ENCODE results near the gene FBXO36.

GRCh38 chr2:229971298-229971790 lies 49.0 kb downstream of the FBXO36 start:
- TF ChIP-seq POLR2A (IDR thresholded peaks at IDR 0.05) (no peak), CTCF (IDR thresholded peaks at IDR 0.05) (no peak), EP300 (IDR thresholded peaks at IDR 0.05) (no peak)
